IMR-90 (cell line): Measurements from ENCODE around the gene ZDHHC7. TPM values are rescaled to one million over a fixed set of nuclear protein-coding genes. Genes with fewer than 3 reads are reported as not detected.
A peak's percentile ranks its signal among the peaks of the same experiment; 100 is the strongest.

ENCODE experiments used
- ATAC-seq: fragments of 200-7000 bp; cut with Tn5 transposase; 2 replicates; pipeline ENCODE4 v1.9.1; 2020; ENCODE audit warnings: low read depth, mild to moderate bottlenecking, moderate library complexity
- BruUV-seq: library from RNA; stranded (reverse); fragments of 400-500 nt; replicated peaks from 2 replicates; lab custom pipeline; 2021; lab: Mats Ljungman, UMichigan
- CTCF ChIA-PET: fragments of 300-600 bp; formaldehyde crosslinking; extraction: SDS; loops from one replicate; lab custom pipeline; 2021; ENCODE audit warnings: antibody characterized with exemption; lab: Yijun Ruan, JAX
- POLR2A ChIA-PET: fragments of 300-600 bp; sonication (Branson Sonifier 250); formaldehyde crosslinking; loops from one replicate; lab custom pipeline; 2022; ENCODE audit warnings: antibody characterized with exemption; ENCODE audit not compliant: unreplicated experiment; lab: Charles Lee
- DNase-seq: peaks from one replicate; pipeline ENCODE4 v3.0.0; 2013
- H2AFZ ChIP-seq: replicated peaks from 2 replicates; pipeline ENCODE3; 2013; ENCODE audit warnings: low read length, mild to moderate bottlenecking; ENCODE audit not compliant: poor library complexity
- H2AK5ac ChIP-seq: 2 replicates; pipeline ENCODE4 v1.6.1; 2013; ENCODE audit warnings: low read depth, low read length, inconsistent platforms
- H2AK9ac ChIP-seq: replicated peaks from 2 replicates; pipeline ENCODE3; 2013; ENCODE audit warnings: mild to moderate bottlenecking, low read depth, low read length, moderate library complexity; ENCODE audit not compliant: poor library complexity
- H2BK120ac ChIP-seq: 2 replicates; pipeline ENCODE4 v1.6.1; 2013; ENCODE audit warnings: low read depth, low read length, inconsistent platforms
- H2BK15ac ChIP-seq: 3 replicates; pipeline ENCODE4 v1.6.1; 2013; ENCODE audit warnings: low read depth, low read length, inconsistent platforms
- H2BK20ac ChIP-seq: 2 replicates; pipeline ENCODE4 v1.6.1; 2013; ENCODE audit warnings: low read depth, mild to moderate bottlenecking, inconsistent platforms, low read length, moderate library complexity
- H2BK5ac ChIP-seq: 2 replicates; pipeline ENCODE4 v1.6.1; 2013; ENCODE audit warnings: mild to moderate bottlenecking, low read depth, low read length, inconsistent platforms; ENCODE audit not compliant: poor library complexity, severe bottlenecking
- H3K14ac ChIP-seq: replicated peaks from 2 replicates; pipeline ENCODE4 v1.6.1; 2013; ENCODE audit warnings: low read depth, low read length, inconsistent platforms
- H3K18ac ChIP-seq: 2 replicates; pipeline ENCODE4 v1.6.1; 2013; ENCODE audit warnings: low read depth, low read length, control low read depth
- H3K23ac ChIP-seq: 2 replicates; pipeline ENCODE4 v1.6.1; 2013; ENCODE audit warnings: low read depth, low read length, inconsistent platforms
- H3K27ac ChIP-seq: 2 replicates; pipeline ENCODE4 v1.5.1; 2013; ENCODE audit warnings: mild to moderate bottlenecking, control low read depth, low read length; ENCODE audit not compliant: insufficient read depth
- H3K27me3 ChIP-seq: 2 replicates; pipeline ENCODE4 v1.6.1; 2013; ENCODE audit warnings: low read length; ENCODE audit not compliant: control insufficient read depth, insufficient read depth
- H3K36me3 ChIP-seq: 2 replicates; pipeline ENCODE4 v1.6.1; 2013; ENCODE audit warnings: low read length, mixed read lengths; ENCODE audit not compliant: control insufficient read depth, insufficient read depth
- H3K4ac ChIP-seq: 2 replicates; pipeline ENCODE4 v1.6.1; 2013; ENCODE audit warnings: low read depth, low read length, inconsistent platforms
- H3K4me1 ChIP-seq: 2 replicates; pipeline ENCODE4 v1.6.1; 2013; ENCODE audit warnings: low read length, mixed read lengths; ENCODE audit not compliant: control insufficient read depth, insufficient read depth
- H3K4me2 ChIP-seq: 2 replicates; pipeline ENCODE4 v1.6.1; 2013; ENCODE audit warnings: low read depth, mild to moderate bottlenecking, control low read depth, low read length, moderate library complexity
- H3K4me3 ChIP-seq: 2 replicates; pipeline ENCODE4 v1.5.1; 2013; ENCODE audit warnings: low read depth, mild to moderate bottlenecking, control low read depth, low read length, moderate library complexity; ENCODE audit not compliant: insufficient read depth
- H3K56ac ChIP-seq: 2 replicates; pipeline ENCODE4 v1.6.1; 2013; ENCODE audit warnings: low read length, inconsistent platforms; ENCODE audit not compliant: insufficient read depth; ENCODE audit errors: extremely low read depth
- H3K79me1 ChIP-seq, 2 experiments: 2 replicates each; pipeline ENCODE4 v1.6.1; 2013; ENCODE audit warnings: low read length in 2 of 2, inconsistent platforms in 1 of 2, low read depth in 1 of 2
- H3K9ac ChIP-seq: 2 replicates; pipeline ENCODE4 v1.6.1; 2013; ENCODE audit warnings: low read depth, low read length, control low read depth
- H3K9me1 ChIP-seq: 2 replicates; pipeline ENCODE4 v1.6.1; 2013; ENCODE audit warnings: low read length, inconsistent platforms; ENCODE audit not compliant: insufficient read depth
- H3K9me3 ChIP-seq: 2 replicates; pipeline ENCODE4 v1.6.1; 2013; ENCODE audit warnings: low read length; ENCODE audit not compliant: control insufficient read depth, insufficient read depth
- H4K20me1 ChIP-seq: 2 replicates; pipeline ENCODE4 v1.6.1; 2013; ENCODE audit warnings: low read length, inconsistent platforms; ENCODE audit not compliant: insufficient read depth
- H4K5ac ChIP-seq: 2 replicates; pipeline ENCODE4 v1.6.1; 2013; ENCODE audit warnings: mild to moderate bottlenecking, low read depth, low read length, control low read depth
- H4K8ac ChIP-seq, 2 experiments: 2 replicates each; pipeline ENCODE4 v1.6.1; 2013; ENCODE audit warnings: low read depth in 2 of 2, low read length in 2 of 2, control low read depth in 1 of 2, inconsistent platforms in 1 of 2
- H4K91ac ChIP-seq: 2 replicates; pipeline ENCODE4 v1.6.1; 2013; ENCODE audit warnings: low read depth, low read length, inconsistent platforms; ENCODE audit not compliant: insufficient read depth
- BHLHE40 ChIP-seq: fragments of 150-350 bp; IDR thresholded peaks from 2 replicates; pipeline ENCODE4 v1.6.1; 2016; ENCODE audit warnings: mild to moderate bottlenecking, low read depth, low read length
- CEBPB ChIP-seq: IDR thresholded peaks from 2 replicates; pipeline ENCODE4 v1.6.1; 2012; ENCODE audit warnings: low read depth, low read length, improper control_type of control experiment
- FOS ChIP-seq: fragments of 150-350 bp; IDR thresholded peaks from 2 replicates; pipeline ENCODE4 v1.6.1; 2016; ENCODE audit warnings: low read depth, low read length
- MAZ ChIP-seq: IDR thresholded peaks from 2 replicates; pipeline ENCODE4 v1.6.1; 2012; ENCODE audit warnings: low read depth, mild to moderate bottlenecking, low read length, improper control_type of control experiment, moderate library complexity, borderline replicate concordance
- NFE2L2 ChIP-seq: fragments of 150-350 bp; IDR thresholded peaks from 2 replicates; pipeline ENCODE4 v1.6.1; 2016; ENCODE audit warnings: low read depth, mild to moderate bottlenecking, low read length
- SMC3 ChIP-seq: fragments of 150-350 bp; IDR thresholded peaks from 2 replicates; pipeline ENCODE4 v1.6.1; 2016; ENCODE audit warnings: low read depth, mild to moderate bottlenecking, antibody characterized with exemption, low read length, moderate library complexity
- WGBS, 2 experiments: methylation state at CpG; one replicate each; pipeline versions ENCODE4 v1.1.5 to v1.1.7; 2013; ENCODE audit warnings: missing lambda C conversion rate in 2 of 2; ENCODE audit not compliant: insufficient read length in 1 of 2; ENCODE audit errors: extremely low coverage in 2 of 2; 5-methylcytosine and 5-hydroxymethylcytosine counted together
- dilution Hi-C: fragments of 300-500 bp; cut with HindIII; formaldehyde crosslinking; loops from one replicate; pipeline ENCODE4 v1.14.3; 2018; ENCODE audit warnings: low sequenced_read_pairs; ENCODE audit not compliant: unreplicated experiment
- in situ Hi-C: fragments of 300-500 bp; cut with MboI; formaldehyde crosslinking; loops from 3 replicates; pipeline ENCODE4 v1.14.3; 2019; ENCODE audit warnings: low sequenced_read_pairs, inconsistent platforms, mixed read lengths
- intact Hi-C: fragments of 100-400 bp; cut with micrococcal nuclease; formaldehyde crosslinking; loops from 2 replicates; pipeline ENCODE4 v1.10.0; 2022
- polyA plus RNA-seq, 3 experiments: library from polyadenylated mRNA; depleted of rRNA; stranded (reverse); fragments of >200 nt; gene quantifications; 2 replicates each; pipeline ENCODE4 v1.2.3, GENCODE V29; 2012; ENCODE audit warnings: low replicate concordance in 1 of 3
- total RNA-seq: library from RNA; depleted of rRNA; stranded (reverse); fragments of >200 nt; gene quantifications from 2 replicates; pipeline ENCODE4 v1.2.3, GENCODE V29; 2012
- TF ChIP-seq, protein P1 (sequence below): conservative IDR thresholded peaks from 2 replicates; pipeline ENCODE4 v1.5.1; 2012; ENCODE audit warnings: mild to moderate bottlenecking, low read depth, low read length, improper control_type of control experiment

The ZDHHC7 gene
- total and polyA plus RNA-seq, 2 of the 4 experiments (the other 2 are of a cell fraction) = 80.1 to 97.1 TPM

DNA sequence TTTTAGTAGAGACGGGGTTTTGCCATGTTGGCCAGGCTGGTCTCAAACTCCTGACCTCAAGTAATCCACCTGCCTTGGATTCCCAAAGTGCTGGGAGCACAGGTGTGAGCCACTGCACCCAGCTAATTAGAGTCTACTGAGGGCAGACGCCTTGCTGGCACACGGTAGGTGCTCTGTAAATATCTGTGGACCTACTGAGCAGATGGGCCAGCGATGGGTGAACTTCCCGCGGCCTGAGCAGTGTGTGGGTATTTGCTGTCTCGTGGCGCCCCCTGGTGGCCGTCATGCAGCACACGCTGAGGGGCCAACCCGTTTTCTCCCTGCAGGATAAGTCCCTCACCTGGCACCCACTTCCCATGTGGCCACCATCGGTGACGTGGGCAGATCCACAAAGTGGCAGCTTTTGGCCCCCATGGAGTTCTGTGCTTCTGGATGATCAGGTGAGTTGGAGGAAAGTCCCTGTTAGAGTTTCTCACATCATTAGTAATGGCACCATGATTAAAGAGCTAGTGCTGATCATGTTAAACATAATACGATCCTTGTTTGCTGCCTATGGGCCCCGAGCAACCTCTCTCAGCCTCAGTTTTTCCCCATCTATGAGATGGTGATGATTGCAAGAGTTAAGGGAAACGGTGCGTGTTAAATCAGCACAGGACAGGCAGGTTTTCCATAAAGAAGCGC, 40.7 kb downstream of the ZDHHC7 start (continued):
- TF ChIP-seq SMC3 = peak; percentile 89
- TF ChIP-seq CEBPB = no peak

DNA sequence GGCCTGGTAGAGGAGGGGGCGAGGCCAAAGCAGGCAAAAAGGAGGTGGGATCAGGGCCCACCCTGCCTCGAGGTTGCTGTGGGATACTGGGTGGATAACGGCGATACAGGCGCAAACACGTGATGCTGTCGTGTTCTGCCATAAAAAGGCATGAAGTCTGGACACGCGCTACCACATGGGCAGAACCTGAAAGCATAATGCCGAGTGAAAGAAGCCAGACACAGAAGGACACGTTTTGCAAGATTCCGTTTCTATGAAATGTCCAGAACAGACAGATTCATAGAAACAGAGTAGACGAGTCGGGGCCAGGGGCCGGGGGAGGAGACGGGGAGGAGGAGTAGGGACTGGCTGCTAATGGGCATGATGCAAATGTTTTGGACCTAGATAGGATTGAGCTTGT, 43.5 kb downstream of the ZDHHC7 start:
- Histone ChIP-seq H2BK20ac (peak overlapping the region; percentile 16; the same call in 1 of the 2 replicates), H3K23ac (no peak overlapping the region), H2AK5ac (peak overlapping the region; percentile 64; the same call in 1 of the 2 replicates), H3K9ac (no peak overlapping the region), H4K91ac (no peak overlapping the region), H4K5ac (no peak overlapping the region), H3K9me1 (peaks cover 12% of the 10 kb centered on the region), H3K18ac (no peak overlapping the region), H2BK120ac (no peak overlapping the region), H3K4ac (no peak overlapping the region; the same call in 1 of the 2 replicates), H2BK15ac (no peak overlapping the region), H3K9me3 (no peaks in the 10 kb centered on the region), H4K8ac (no peak overlapping the region), H3K4me3 (no peak overlapping the region), H3K4me2 (no peak overlapping the region), H3K79me1 (peaks cover 0 to 14% of the 10 kb centered on the region in 2 experiments; a peak in 3 of 4 replicates), H3K56ac (no peak overlapping the region), H2AFZ (peak overlapping the region; percentile 51), H4K20me1 (no peaks in the 10 kb centered on the region), H2BK5ac (no peak overlapping the region), H3K27me3 (peaks cover 6% of the 10 kb centered on the region; the same call in 1 of the 2 replicates), H3K36me3 (no peaks in the 10 kb centered on the region), H3K14ac (no peak overlapping the region), H2AK9ac (peak overlapping the region; percentile 42), H3K27ac (no peak overlapping the region), H3K4me1 (peaks cover 5% of the 10 kb centered on the region)
- intact Hi-C loops (loop anchor here (10.0 kb wide), 1 partner anchor 453 kb away; no protein-coding TSS in a partner anchor), in situ Hi-C loops (loop anchor here (5.0 to 25.0 kb wide), 2 partner anchors 211 to 331 kb away; partner anchors contain the start of gene KLHL36), dilution Hi-C loops (no loop called here)
- ATAC-seq (no peak), DNase-seq (no peak)
- TF ChIP-seq, protein P1, sequence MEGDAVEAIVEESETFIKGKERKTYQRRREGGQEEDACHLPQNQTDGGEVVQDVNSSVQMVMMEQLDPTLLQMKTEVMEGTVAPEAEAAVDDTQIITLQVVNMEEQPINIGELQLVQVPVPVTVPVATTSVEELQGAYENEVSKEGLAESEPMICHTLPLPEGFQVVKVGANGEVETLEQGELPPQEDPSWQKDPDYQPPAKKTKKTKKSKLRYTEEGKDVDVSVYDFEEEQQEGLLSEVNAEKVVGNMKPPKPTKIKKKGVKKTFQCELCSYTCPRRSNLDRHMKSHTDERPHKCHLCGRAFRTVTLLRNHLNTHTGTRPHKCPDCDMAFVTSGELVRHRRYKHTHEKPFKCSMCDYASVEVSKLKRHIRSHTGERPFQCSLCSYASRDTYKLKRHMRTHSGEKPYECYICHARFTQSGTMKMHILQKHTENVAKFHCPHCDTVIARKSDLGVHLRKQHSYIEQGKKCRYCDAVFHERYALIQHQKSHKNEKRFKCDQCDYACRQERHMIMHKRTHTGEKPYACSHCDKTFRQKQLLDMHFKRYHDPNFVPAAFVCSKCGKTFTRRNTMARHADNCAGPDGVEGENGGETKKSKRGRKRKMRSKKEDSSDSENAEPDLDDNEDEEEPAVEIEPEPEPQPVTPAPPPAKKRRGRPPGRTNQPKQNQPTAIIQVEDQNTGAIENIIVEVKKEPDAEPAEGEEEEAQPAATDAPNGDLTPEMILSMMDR = no peak
- no peak for TF ChIP-seq MAZ
- TF ChIP-seq BHLHE40 = no peak
- TF ChIP-seq FOS = no peak
- no peak for TF ChIP-seq NFE2L2
- TF ChIP-seq CEBPB = no peak
- ChIA-PET POLR2A (no interaction called here), CTCF (interaction anchor here (2.0 kb wide), 1 partner anchor 214 kb away, joined by 8 read pairs; no protein-coding TSS in a partner anchor)
- 70% methylated on average over 10 of the region's 16 CpGs; no CpG with 5 or more reads in 1 of the 2 experiments for WGBS, 2 experiments
- no TSS peak for BruUV-seq
